HCT116 (cell line): ENCODE measurements around the gene PPP2R3A. TPM values are rescaled to one million over a fixed set of nuclear protein-coding genes. Genes with fewer than 3 reads are reported as not detected.

Experiments used
- ATAC-seq: fragments of 200-7000 bp; cut with Tn5 transposase; 2 replicates; pipeline ENCODE4 v1.9.1; 2020; ENCODE audit warnings: mild to moderate bottlenecking, moderate library complexity
- BruUV-seq: library from RNA; stranded (reverse); fragments of 400-500 nt; replicated peaks from 2 replicates; lab custom pipeline; 2021; lab: Mats Ljungman, UMichigan
- CTCF ChIA-PET: fragments of 300-600 bp; sonication (Branson Sonifier 250); formaldehyde crosslinking; loops from one replicate; lab custom pipeline; 2021; ENCODE audit warnings: antibody characterized with exemption; lab: Charles Lee
- POLR2A ChIA-PET: fragments of 300-600, 350-600 bp; sonication (Branson Sonifier 250); formaldehyde crosslinking; loops from one replicate; lab custom pipeline; 2021; ENCODE audit warnings: antibody characterized with exemption; lab: Charles Lee
- RAD21 ChIA-PET, 2 experiments: fragments of 300-600 bp; sonication (Branson Sonifier 250); formaldehyde crosslinking; loops; one replicate each; lab custom pipeline; 2023; ENCODE audit warnings: low total read pairs in 2 of 2; ENCODE audit not compliant: uncharacterized antibody in 2 of 2, unreplicated experiment in 2 of 2, low non-redundant PET in 1 of 2; lab: Charles Lee
- DNase-seq: peaks from one replicate; pipeline ENCODE4 v3.0.0-alpha.2; 2010; ENCODE audit warnings: low read depth, low spot score
- H2AFZ ChIP-seq: fragments of 200-600 bp; shearing (Covaris generic), sonication (generic); 2 replicates; pipeline ENCODE4 v1.6.1; 2017; ENCODE audit warnings: low read depth, mixed run types, mixed read lengths, antibody characterized with exemption, low read length; ENCODE audit not compliant: poor library complexity, severe bottlenecking
- H3K27ac ChIP-seq: 2 replicates; pipeline ENCODE4 v1.5.1; 2012; ENCODE audit warnings: low read depth, low read length
- H3K27me3 ChIP-seq: fragments of 200-600 bp; sonication (generic); 2 replicates; pipeline ENCODE4 v1.6.1; 2016; ENCODE audit warnings: mixed run types, low read length, mixed read lengths; ENCODE audit not compliant: insufficient read depth
- H3K36me3 ChIP-seq, 2 experiments: fragments of 200-500 bp in 1 of 2; fragments of 200-600 bp in 1 of 2; sonication (Bioruptor generic) in 1 of 2; sonication (generic) in 1 of 2; 2 replicates each; pipeline versions ENCODE4 v1.5.1 to v1.6.1; 2014 to 2016; ENCODE audit warnings: low read length in 2 of 2, inconsistent platforms in 1 of 2, mixed read lengths in 1 of 2, mixed run types in 1 of 2; ENCODE audit not compliant: insufficient read depth in 2 of 2, control insufficient read depth in 1 of 2
- H3K4me1 ChIP-seq, 2 experiments: fragments of 200-600 bp in 1 of 2; sonication (generic) in 1 of 2; 2 replicates each; pipeline versions ENCODE4 v1.5.1 to v1.6.1; 2012 to 2017; ENCODE audit warnings: low read length in 2 of 2, inconsistent platforms in 1 of 2, mild to moderate bottlenecking in 1 of 2, mixed read lengths in 1 of 2, mixed run types in 1 of 2, moderate library complexity in 1 of 2; ENCODE audit not compliant: insufficient read depth in 2 of 2, control insufficient read depth in 1 of 2
- H3K4me2 ChIP-seq: fragments of 200-600 bp; sonication (generic); 2 replicates; pipeline ENCODE4 v1.6.1; 2017; ENCODE audit warnings: mixed run types, low read length, mixed read lengths
- H3K4me3 ChIP-seq, 2 experiments: fragments of 200-600 bp in 1 of 2; sonication (generic) in 1 of 2; replicated peaks in 1 of 2; 2 replicates each; pipeline ENCODE4 v1.5.1; 2011 to 2016; ENCODE audit warnings: low read length in 2 of 2, control low read depth in 1 of 2, low read depth in 1 of 2, mild to moderate bottlenecking in 1 of 2, mixed read lengths in 1 of 2, mixed run types in 1 of 2
- H3K79me2 ChIP-seq: fragments of 200-600 bp; sonication (generic); 2 replicates; pipeline ENCODE4 v1.6.1; 2017; ENCODE audit warnings: mild to moderate bottlenecking, mixed run types, low read length, moderate library complexity, mixed read lengths; ENCODE audit not compliant: insufficient read depth
- H3K9ac ChIP-seq: fragments of 200-600 bp; sonication (generic); 2 replicates; pipeline ENCODE4 v1.6.1; 2016; ENCODE audit warnings: low read length, mixed read lengths
- H3K9me2 ChIP-seq: fragments of 200-600 bp; sonication (generic), shearing (Covaris generic); 2 replicates; pipeline ENCODE4 v1.6.1; 2017; ENCODE audit warnings: mixed run types, mild to moderate bottlenecking, moderate library complexity; ENCODE audit not compliant: insufficient read depth
- H3K9me3 ChIP-seq, 2 experiments: fragments of 200-500 bp in 1 of 2; fragments of 200-600 bp in 1 of 2; sonication (Bioruptor generic) in 1 of 2; sonication (generic) in 1 of 2; 2 replicates each; pipeline ENCODE4 v1.6.1; 2014 to 2017; ENCODE audit warnings: low read length in 2 of 2, mixed read lengths in 2 of 2, inconsistent platforms in 1 of 2, low read depth in 1 of 2, mild to moderate bottlenecking in 1 of 2, mixed run types in 1 of 2, moderate library complexity in 1 of 2; ENCODE audit not compliant: control insufficient read depth in 1 of 2, insufficient read depth in 1 of 2
- H4K20me1 ChIP-seq: fragments of 200-600 bp; sonication (generic), shearing (Covaris generic); 2 replicates; pipeline ENCODE4 v1.6.1; 2017; ENCODE audit warnings: mixed run types, mild to moderate bottlenecking, moderate library complexity; ENCODE audit not compliant: insufficient read depth
- ATF3 ChIP-seq: IDR thresholded peaks from 2 replicates; pipeline ENCODE4 v1.6.1; 2012
- CTCF ChIP-seq, 3 experiments: fragments of 200-600 bp in 1 of 3; sonication (generic) in 1 of 3; IDR thresholded peaks in 2 of 3; conservative IDR thresholded peaks in 1 of 3; 2 replicates each; pipeline ENCODE4 v1.5.1; 2012 to 2017; ENCODE audit warnings: low read depth in 2 of 3, low read length in 2 of 3, antibody characterized with exemption in 1 of 3, borderline replicate concordance in 1 of 3, control low read depth in 1 of 3, mild to moderate bottlenecking in 1 of 3, mixed read lengths in 1 of 3, mixed run types in 1 of 3, moderate library complexity in 1 of 3; ENCODE audit not compliant: insufficient read depth in 1 of 3
- EGR1 ChIP-seq: IDR thresholded peaks from 2 replicates; pipeline ENCODE4 v1.6.1; 2012; ENCODE audit warnings: low read depth
- EZH2phosphoT487 ChIP-seq: fragments of 200-600 bp; IDR thresholded peaks from 2 replicates; pipeline ENCODE4 v1.6.1; 2018; ENCODE audit warnings: antibody characterized with exemption, borderline replicate concordance
- FOSL1 ChIP-seq: IDR thresholded peaks from 2 replicates; pipeline ENCODE4 v1.6.1; 2012; ENCODE audit warnings: low read depth
- RAD21 ChIP-seq: IDR thresholded peaks from 2 replicates; pipeline ENCODE4 v1.6.1; 2012; ENCODE audit warnings: low read depth, mild to moderate bottlenecking
- REST ChIP-seq: IDR thresholded peaks from 2 replicates; pipeline ENCODE4 v1.6.1; 2012; ENCODE audit warnings: low read depth
- SIN3A ChIP-seq: IDR thresholded peaks from 2 replicates; pipeline ENCODE4 v1.6.1; 2012; ENCODE audit warnings: low read depth
- TCF7L2 ChIP-seq: IDR thresholded peaks from 2 replicates; pipeline ENCODE4 v1.7.0; 2011; ENCODE audit warnings: borderline replicate concordance, inconsistent platforms; ENCODE audit not compliant: insufficient read depth, insufficient read length; ENCODE audit errors: extremely low read depth
- ZBTB33 ChIP-seq: IDR thresholded peaks from 2 replicates; pipeline ENCODE4 v1.6.1; 2011; ENCODE audit warnings: mild to moderate bottlenecking, low read length, moderate library complexity; ENCODE audit not compliant: insufficient replicate concordance; ENCODE audit errors: extremely low read depth
- ZNF274 ChIP-seq: fragments of 200-500 bp; sonication (Bioruptor generic); IDR thresholded peaks from 2 replicates; pipeline ENCODE4 v1.6.1; 2014; ENCODE audit warnings: mild to moderate bottlenecking, low read depth, low read length, inconsistent platforms
- intact Hi-C: fragments of 100-400 bp; cut with micrococcal nuclease; formaldehyde crosslinking; loops from 2 replicates; pipeline ENCODE4 v1.10.0; 2022
- total RNA-seq: library from RNA; stranded (reverse); gene quantifications from one replicate; pipeline ENCODE4 v1.2.1, GENCODE V29; 2021; ENCODE audit not compliant: unreplicated experiment

PPP2R3A gene
- total RNA-seq, 1 experiment from 2014 or later, result 6.1 TPM

GRCh38 chr3:136110481-136110880, 145.0 kb downstream of the PPP2R3A start:
- no peak for DNase-seq
- POLR2A ChIA-PET, result no interaction called here
- CTCF ChIA-PET, result no interaction called here
- H2AFZ ChIP-seq, result no peak overlapping the region
- BruUV-seq, result no TSS peak
- no peaks in the 10 kb centered on the region for H3K9me3 ChIP-seq
- H4K20me1 ChIP-seq, result no peaks in the 10 kb centered on the region
- no peaks in the 10 kb centered on the region for H3K79me2 ChIP-seq
- no peak overlapping the region for H3K27ac ChIP-seq
- H3K4me2 ChIP-seq, result no peak overlapping the region
- H3K4me3 ChIP-seq, result no peak overlapping the region
- no peak for ATAC-seq
- no peak for TF ChIP-seq RAD21
- no peak for TF ChIP-seq ZBTB33
- no peak for TF ChIP-seq EGR1
- no peak for TF ChIP-seq SIN3A
- no peak for TF ChIP-seq EZH2phosphoT487
- no peak for TF ChIP-seq ATF3
- TF ChIP-seq ZNF274, result no peak
- RAD21 ChIA-PET, result no interaction called here
- intact Hi-C loops, result no loop called here
- H3K4me1 ChIP-seq, result no peaks in the 10 kb centered on the region
- H3K9ac ChIP-seq, result no peak overlapping the region
- H3K27me3 ChIP-seq, result no peaks in the 10 kb centered on the region
- H3K36me3 ChIP-seq, result no peaks in the 10 kb centered on the region
- H3K9me2 ChIP-seq, result no peaks in the 10 kb centered on the region

GRCh38 chr3:136114421-136114820, 148.9 kb downstream of the PPP2R3A start:
- Histone ChIP-seq H3K4me3 (no peak overlapping the region), H3K4me2 (no peak overlapping the region), H3K9me3 (no peaks in the 10 kb centered on the region), H4K20me1 (no peaks in the 10 kb centered on the region), H2AFZ (no peak overlapping the region), H3K27me3 (no peaks in the 10 kb centered on the region), H3K9ac (no peak overlapping the region), H3K79me2 (no peaks in the 10 kb centered on the region), H3K9me2 (no peaks in the 10 kb centered on the region), H3K4me1 (no peaks in the 10 kb centered on the region), H3K27ac (no peak overlapping the region), H3K36me3 (no peaks in the 10 kb centered on the region)
- RAD21 ChIA-PET, result no interaction called here
- DNase-seq, result no peak
- ATAC-seq, result no peak
- intact Hi-C loops, result no loop called here
- CTCF ChIA-PET, result no interaction called here
- no TSS peak for BruUV-seq
- POLR2A ChIA-PET, result no interaction called here
- TF ChIP-seq SIN3A (no peak), CTCF (IDR thresholded peaks at IDR 0.05 in 2 of 3, conservative IDR thresholded peaks at IDR 0.05 in 1 of 3; ENCODE audit: borderline replicate concordance in 1 of 3, insufficient read depth in 1 of 3, low read depth in 2 of 3, low read length in 2 of 3) (no peak), FOSL1 (no peak), TCF7L2 (no peak), REST (no peak), ATF3 (no peak)
